H1 (cell line): ENCODE results near the gene RNF133.

Source experiments
- CREB1 ChIP-seq: IDR thresholded peaks from 2 replicates; pipeline ENCODE4 v1.6.1; 2012; ENCODE audit warnings: inconsistent platforms
- HDAC6 ChIP-seq: IDR thresholded peaks from one replicate; pipeline ENCODE4 v1.7.1; 2012; ENCODE audit warnings: low read depth, mild to moderate bottlenecking, inconsistent platforms, low read length, moderate library complexity
- MAX ChIP-seq: IDR thresholded peaks from 2 replicates; pipeline ENCODE4 v1.6.1; 2012; ENCODE audit warnings: inconsistent platforms
- POLR2A ChIP-seq, 2 experiments: IDR thresholded peaks; 1 replicate in 1 of 2; 2 replicates in 1 of 2; pipeline ENCODE4 v1.6.1; 2011; ENCODE audit warnings: low read depth in 2 of 2, low read length in 2 of 2, mild to moderate bottlenecking in 2 of 2; ENCODE audit errors: control extremely low read depth in 1 of 2
- YY1 ChIP-seq: IDR thresholded peaks from 2 replicates; pipeline ENCODE4 v1.6.1; 2011; ENCODE audit warnings: low read depth, mild to moderate bottlenecking, low read length
- TF ChIP-seq, protein P1 (sequence below), 3 experiments: IDR thresholded peaks; 1 replicate in 2 of 3; 2 replicates in 1 of 3; pipeline versions ENCODE4 v1.5.1 to v1.6.1; 2011; ENCODE audit warnings: low read length in 3 of 3, mild to moderate bottlenecking in 3 of 3, inconsistent platforms in 2 of 3, low read depth in 1 of 3, moderate library complexity in 1 of 3; ENCODE audit not compliant: insufficient read depth in 1 of 3; ENCODE audit errors: control extremely low read depth in 1 of 3

DNA sequence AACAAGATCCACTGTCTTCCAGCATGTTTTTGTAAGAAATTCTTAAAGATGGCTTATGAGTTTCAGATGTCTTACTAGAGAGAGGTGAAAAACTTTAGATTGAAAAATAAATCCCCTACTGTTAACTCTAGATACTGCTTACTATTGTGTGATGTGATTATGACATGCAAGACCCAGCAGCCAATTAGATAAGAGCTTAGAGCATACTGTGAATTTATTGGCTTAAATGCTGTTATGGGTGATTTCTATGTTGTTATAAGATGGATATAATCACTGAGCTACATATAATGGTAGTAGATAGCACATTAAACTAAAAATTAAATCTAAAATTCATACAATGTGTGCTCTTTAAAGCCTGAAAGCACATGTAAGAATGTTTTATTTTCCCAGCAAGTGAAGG lies at the start of gene RNF133:
- TF ChIP-seq, protein P1, sequence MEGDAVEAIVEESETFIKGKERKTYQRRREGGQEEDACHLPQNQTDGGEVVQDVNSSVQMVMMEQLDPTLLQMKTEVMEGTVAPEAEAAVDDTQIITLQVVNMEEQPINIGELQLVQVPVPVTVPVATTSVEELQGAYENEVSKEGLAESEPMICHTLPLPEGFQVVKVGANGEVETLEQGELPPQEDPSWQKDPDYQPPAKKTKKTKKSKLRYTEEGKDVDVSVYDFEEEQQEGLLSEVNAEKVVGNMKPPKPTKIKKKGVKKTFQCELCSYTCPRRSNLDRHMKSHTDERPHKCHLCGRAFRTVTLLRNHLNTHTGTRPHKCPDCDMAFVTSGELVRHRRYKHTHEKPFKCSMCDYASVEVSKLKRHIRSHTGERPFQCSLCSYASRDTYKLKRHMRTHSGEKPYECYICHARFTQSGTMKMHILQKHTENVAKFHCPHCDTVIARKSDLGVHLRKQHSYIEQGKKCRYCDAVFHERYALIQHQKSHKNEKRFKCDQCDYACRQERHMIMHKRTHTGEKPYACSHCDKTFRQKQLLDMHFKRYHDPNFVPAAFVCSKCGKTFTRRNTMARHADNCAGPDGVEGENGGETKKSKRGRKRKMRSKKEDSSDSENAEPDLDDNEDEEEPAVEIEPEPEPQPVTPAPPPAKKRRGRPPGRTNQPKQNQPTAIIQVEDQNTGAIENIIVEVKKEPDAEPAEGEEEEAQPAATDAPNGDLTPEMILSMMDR (IDR thresholded peaks at IDR 0.05; ENCODE audit: control extremely low read depth in 1 of 3, insufficient read depth in 1 of 3, low read depth in 1 of 3, low read length in 3 of 3): no peak
- TF ChIP-seq MAX (no peak), YY1 (no peak), CREB1 (no peak), HDAC6 (no peak), POLR2A (IDR thresholded peaks at IDR 0.05; ENCODE audit: control extremely low read depth in 1 of 2, low read depth in 2 of 2, low read length in 2 of 2) (no peak)
